Cardiac fibroblast (primary cell): ENCODE results near the gene OSBPL10.
"Not testable (repeated sequence)": the region's sequence is repeated elsewhere in the genome, so short reads cannot be mapped to it uniquely, and the experiment has no call there.

ENCODE experiments used
- DNase-seq, 2 donors: peaks; one replicate each; pipeline versions ENCODE4 v3.0.0 to v3.0.0-alpha.2; 2010; ENCODE audit warnings: low read depth in 2 of 2
- H3K4me3 ChIP-seq, 2 donors: replicated peaks in 1 of 2; 1 replicate in 1 of 2; 2 replicates in 1 of 2; pipeline ENCODE4 v1.5.1; 2011; ENCODE audit warnings: low read depth in 2 of 2, low read length in 2 of 2, mild to moderate bottlenecking in 2 of 2, moderate library complexity in 1 of 2
- TF ChIP-seq, protein P1 (sequence below): IDR thresholded peaks from one replicate; pipeline ENCODE4 v1.5.1; 2011; ENCODE audit warnings: low read depth, mild to moderate bottlenecking, low read length, inconsistent platforms

Gene OSBPL10

DNA sequence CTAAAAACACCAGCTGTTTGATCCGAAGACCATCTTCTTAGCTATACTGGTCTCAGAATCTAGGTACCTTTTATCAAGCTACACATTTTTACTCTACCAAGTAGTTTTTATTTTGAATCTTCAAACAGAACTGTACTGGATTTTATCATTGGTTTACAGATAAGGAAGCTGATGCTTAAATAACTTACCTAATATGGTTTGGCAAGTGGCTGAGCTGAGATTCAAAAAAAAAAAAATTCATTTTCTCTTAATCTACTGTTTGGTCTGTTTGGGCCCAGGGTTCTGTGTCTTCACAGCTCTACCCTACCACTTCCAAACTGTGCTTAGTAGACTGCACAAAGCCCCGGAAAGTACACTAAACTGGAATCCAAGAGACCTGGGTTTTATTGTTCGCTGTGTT lies 36.2 kb upstream of the OSBPL10 start:
- no peak for DNase-seq
- TF ChIP-seq, protein P1, sequence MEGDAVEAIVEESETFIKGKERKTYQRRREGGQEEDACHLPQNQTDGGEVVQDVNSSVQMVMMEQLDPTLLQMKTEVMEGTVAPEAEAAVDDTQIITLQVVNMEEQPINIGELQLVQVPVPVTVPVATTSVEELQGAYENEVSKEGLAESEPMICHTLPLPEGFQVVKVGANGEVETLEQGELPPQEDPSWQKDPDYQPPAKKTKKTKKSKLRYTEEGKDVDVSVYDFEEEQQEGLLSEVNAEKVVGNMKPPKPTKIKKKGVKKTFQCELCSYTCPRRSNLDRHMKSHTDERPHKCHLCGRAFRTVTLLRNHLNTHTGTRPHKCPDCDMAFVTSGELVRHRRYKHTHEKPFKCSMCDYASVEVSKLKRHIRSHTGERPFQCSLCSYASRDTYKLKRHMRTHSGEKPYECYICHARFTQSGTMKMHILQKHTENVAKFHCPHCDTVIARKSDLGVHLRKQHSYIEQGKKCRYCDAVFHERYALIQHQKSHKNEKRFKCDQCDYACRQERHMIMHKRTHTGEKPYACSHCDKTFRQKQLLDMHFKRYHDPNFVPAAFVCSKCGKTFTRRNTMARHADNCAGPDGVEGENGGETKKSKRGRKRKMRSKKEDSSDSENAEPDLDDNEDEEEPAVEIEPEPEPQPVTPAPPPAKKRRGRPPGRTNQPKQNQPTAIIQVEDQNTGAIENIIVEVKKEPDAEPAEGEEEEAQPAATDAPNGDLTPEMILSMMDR: no peak
- no peak overlapping the region for H3K4me3 ChIP-seq

DNA sequence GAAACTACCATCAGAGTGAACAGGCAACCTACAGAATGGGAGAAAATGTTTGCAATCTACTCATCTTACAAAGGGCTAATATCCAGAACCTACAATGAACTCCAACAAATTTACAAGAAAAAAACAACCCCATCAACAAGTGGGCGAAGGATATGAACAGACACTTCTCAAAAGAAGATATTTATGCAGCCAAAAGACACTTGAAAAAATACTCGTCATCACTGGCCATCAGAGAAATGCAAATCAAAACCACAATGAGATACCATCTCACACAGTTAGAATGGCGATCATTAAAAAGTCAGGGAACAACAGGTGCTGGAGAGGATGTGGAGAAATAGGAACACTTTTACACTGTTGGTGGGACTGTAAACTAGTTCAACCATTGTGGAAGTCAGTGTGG lies 34.6 kb upstream of the OSBPL10 start:
- DNase-seq, H3K4me3 ChIP-seq: not testable (repeated sequence)

DNA sequence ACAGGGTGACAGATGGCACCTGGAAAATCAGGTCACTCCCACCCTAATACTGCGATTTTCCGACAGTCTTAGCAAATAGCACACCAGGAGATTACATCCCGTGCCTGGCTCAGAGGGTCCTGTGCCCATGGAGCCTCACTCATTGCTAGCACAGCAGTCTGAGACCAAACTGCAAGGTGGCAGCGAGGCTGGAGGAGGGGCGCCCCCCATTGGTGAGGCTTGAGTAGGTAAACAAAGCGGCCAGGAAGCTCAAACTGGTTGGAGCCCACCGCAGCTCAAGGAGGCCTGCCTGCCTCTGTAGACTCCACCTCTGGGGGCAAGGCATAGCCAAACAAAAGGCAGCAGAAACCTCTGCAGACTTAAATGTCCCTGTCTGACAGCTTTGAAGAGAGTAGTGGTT lies 29.6 kb upstream of the OSBPL10 start:
- DNase-seq, H3K4me3 ChIP-seq: not testable (repeated sequence)

GRCh38 chr3:32009957-32010356 lies 28.9 kb upstream of the OSBPL10 start:
- TF ChIP-seq, protein P1: no peak
- no peak for DNase-seq
- H3K4me3 ChIP-seq: no peak overlapping the region

DNA sequence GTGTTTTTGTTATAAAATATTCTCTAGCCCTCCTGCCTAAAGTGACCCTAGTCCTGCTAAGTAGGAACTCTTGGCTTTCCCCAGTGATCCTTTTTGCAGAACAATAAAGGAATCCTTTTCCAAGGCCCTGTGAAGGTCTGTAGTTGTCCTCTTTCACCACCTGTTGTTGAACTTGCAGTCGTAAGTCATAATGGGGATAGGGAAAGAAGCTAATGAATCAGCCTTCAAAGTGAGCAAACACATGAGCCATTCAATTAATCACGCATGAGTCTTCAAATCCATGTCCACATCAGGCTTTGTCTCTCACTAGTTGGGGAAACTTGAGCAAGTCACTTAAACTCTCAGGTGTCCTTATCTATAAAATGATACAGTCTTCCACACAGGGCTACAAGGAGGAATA lies 28.0 kb upstream of the OSBPL10 start:
- TF ChIP-seq, protein P1: no peak
- no peak overlapping the region for H3K4me3 ChIP-seq
- DNase-seq: peak in 1 of 2 donors; percentile 50

DNA sequence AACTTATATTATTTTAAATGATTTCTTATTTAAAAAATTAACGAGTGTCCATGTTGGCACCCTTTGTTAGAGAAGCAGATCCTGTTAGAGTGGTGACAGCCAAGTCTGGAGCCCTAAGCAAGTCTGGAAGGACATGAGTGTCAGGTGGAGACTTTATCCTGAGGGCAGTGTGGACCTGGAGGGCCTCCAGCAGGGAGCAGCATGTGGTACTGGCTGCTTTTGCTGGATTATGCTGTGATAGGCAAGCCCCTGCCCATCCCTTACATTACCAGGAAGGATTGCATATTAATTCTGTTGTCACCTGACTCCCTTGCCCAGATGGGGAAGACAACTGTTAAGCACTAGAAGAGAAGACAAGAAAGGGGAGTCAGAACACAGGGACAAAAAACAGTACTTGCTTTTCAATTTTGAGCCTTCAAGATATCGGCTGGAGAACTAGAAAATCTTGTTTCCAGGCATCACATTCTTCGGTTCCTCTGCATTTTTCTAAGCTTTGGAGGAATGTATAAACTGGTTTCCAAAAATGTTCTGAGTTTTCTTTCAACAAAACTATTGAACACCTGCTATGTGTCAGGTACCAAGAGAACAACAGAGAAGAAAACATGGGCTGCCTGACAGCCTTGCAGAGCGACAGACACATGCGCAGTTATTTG lies 23.2 kb upstream of the OSBPL10 start:
- TF ChIP-seq, protein P1: no peak
- no peak overlapping the region for H3K4me3 ChIP-seq
- DNase-seq: no peak

DNA sequence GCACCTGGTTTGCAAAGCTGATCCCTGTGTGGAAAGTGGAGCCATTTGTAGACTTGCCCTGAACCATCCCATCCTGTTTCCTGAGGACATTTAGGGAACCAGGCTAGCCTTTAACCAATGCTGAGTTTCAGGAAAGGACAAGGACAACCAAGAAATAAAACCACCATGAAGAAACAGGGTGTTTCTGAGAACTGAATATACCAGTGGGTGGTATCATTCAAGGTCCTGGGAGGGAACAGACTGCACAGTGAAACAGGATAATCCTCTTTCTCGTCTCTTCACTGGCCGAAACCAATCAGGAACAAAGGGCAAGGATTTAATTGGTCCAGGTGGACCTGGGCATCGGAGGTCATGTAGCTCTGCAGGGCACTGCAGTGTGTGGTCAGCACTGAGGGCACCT lies 22.3 kb upstream of the OSBPL10 start:
- TF ChIP-seq, protein P1: no peak
- no peak overlapping the region for H3K4me3 ChIP-seq
- no peak for DNase-seq
